Esophagus muscularis mucosa (tissue), 4 donors: ENCODE measurements around the gene ANK3. TPM values are rescaled to one million over a fixed set of nuclear protein-coding genes. Genes with fewer than 3 reads are reported as not detected.
"Not testable (repeated sequence)": the region's sequence is repeated elsewhere in the genome, so short reads cannot be mapped to it uniquely, and the experiment has no call there.

Experiments used
- DNase-seq: peaks from one replicate; pipeline ENCODE4 v3.0.0-alpha.2; 2017; ENCODE audit errors: extremely low spot score
- H3K27ac ChIP-seq, 4 donors: fragments of 200-600 bp; sonication (generic); replicated peaks in 1 of 4; 1 replicate in 3 of 4; 2 replicates in 1 of 4; pipeline ENCODE4 v1.5.1; 2016 to 2019; ENCODE audit warnings: mild to moderate bottlenecking in 1 of 4
- H3K27me3 ChIP-seq, 4 donors: fragments of 200-600 bp; sonication (generic); one replicate each; pipeline versions ENCODE4 v1.5.1 to v1.6.0; 2016 to 2019
- H3K36me3 ChIP-seq, 4 donors: fragments of 200-600 bp; sonication (generic); one replicate each; pipeline ENCODE4 v1.5.1; 2016 to 2019
- H3K4me1 ChIP-seq, 4 donors: fragments of 200-600 bp; sonication (generic); one replicate each; pipeline ENCODE4 v1.5.1; 2016 to 2019
- H3K4me3 ChIP-seq, 4 donors: fragments of 200-600 bp; sonication (generic); 1 replicate in 2 of 4; 2 replicates in 2 of 4; pipeline ENCODE4 v1.5.1; 2016 to 2019; ENCODE audit warnings: mild to moderate bottlenecking in 4 of 4, moderate library complexity in 1 of 4
- H3K9me3 ChIP-seq, 4 donors: fragments of 200-600 bp; sonication (generic); 1 replicate in 3 of 4; 2 replicates in 1 of 4; pipeline ENCODE4 v1.5.1; 2016 to 2019
- CTCF ChIP-seq, 3 experiments: fragments of 200-600 bp in 2 of 3; fragments of 450-650 bp in 1 of 3; sonication (generic) in 2 of 3; IDR thresholded peaks; one replicate each; pipeline ENCODE4 v1.5.1; 2017 to 2019; ENCODE audit warnings: antibody characterized with exemption in 3 of 3, mild to moderate bottlenecking in 2 of 3, moderate library complexity in 1 of 3
- EP300 ChIP-seq: sonication (generic); formaldehyde crosslinking; IDR thresholded peaks from one replicate; pipeline ENCODE4 v1.6.1; 2017; ENCODE audit warnings: antibody characterized with exemption
- POLR2A ChIP-seq: fragments of 450-650 bp; IDR thresholded peaks from one replicate; pipeline ENCODE4 v1.6.1; 2017; ENCODE audit warnings: antibody characterized with exemption, moderate library complexity, mild to moderate bottlenecking, low read depth
- POLR2AphosphoS5 ChIP-seq, 2 donors: sonication (generic); formaldehyde crosslinking; IDR thresholded peaks; one replicate each; pipeline ENCODE4 v1.6.1; 2017; ENCODE audit warnings: antibody characterized with exemption in 2 of 2
- WGBS: methylation state at CpG from one replicate; pipeline ENCODE4 v1.1.5; 2018; 5-methylcytosine and 5-hydroxymethylcytosine counted together
- intact Hi-C: fragments of 100-400 bp; cut with DNase I; formaldehyde crosslinking; loops from one replicate; pipeline ENCODE4 v1.15.1; 2023
- total RNA-seq, 4 donors: library from RNA; depleted of rRNA; stranded (reverse); fragments of >200 nt; gene quantifications; one replicate each; pipeline versions ENCODE4 v1.1.0 to v1.2.1, GENCODE V29; 2016

The ANK3 gene
- total RNA-seq, 4 donors from 2014 or later, result 25.5 to 44.9 (median 26.6) TPM

- peak overlapping the region in 1 of 4 donors; percentile 16 for H3K27ac ChIP-seq
These were observed 348.1 kb downstream of the ANK3 start for GRCh38 chr10:60041489-60042133.

GRCh38 chr10:60040014-60040662, 349.5 kb downstream of the ANK3 start:
- Histone ChIP-seq H3K36me3 (peaks cover 0 to 15% (median 0%) of the 10 kb centered on the region in 4 donors), H3K27ac (peak overlapping the region in 3 of 4 donors; percentile 7 to 47 (median 11))

More at GRCh38 chr10:60041489-60042133, 348.1 kb downstream of the ANK3 start:
- H3K4me1 ChIP-seq, result peaks cover 0 to 47% (median 43%) of the 10 kb centered on the region in 4 donors
- no peaks in the 10 kb centered on the region for H3K27me3 ChIP-seq
- peaks cover 0 to 15% (median 0%) of the 10 kb centered on the region in 4 donors for H3K36me3 ChIP-seq
- TF ChIP-seq EP300 (no peak), CTCF (IDR thresholded peaks at IDR 0.05) (no peak), POLR2A (no peak), POLR2AphosphoS5 (IDR thresholded peaks at IDR 0.05) (no peak)
- WGBS, result 71% methylated on average over 3 of the region's 3 CpGs
- intact Hi-C loops, result loop anchor here (10.0 kb wide), 1 partner anchor 177 kb away; no protein-coding TSS in a partner anchor
- no peak overlapping the region for H3K4me3 ChIP-seq
- DNase-seq, result no peak
- no peaks in the 10 kb centered on the region for H3K9me3 ChIP-seq

GRCh38 chr10:60035984-60036383, 353.7 kb downstream of the ANK3 start:
- H3K27me3 ChIP-seq, result no peaks in the 10 kb centered on the region
- no peak overlapping the region for H3K4me3 ChIP-seq
- no peaks in the 10 kb centered on the region for H3K9me3 ChIP-seq
- DNase-seq, result no peak
- 79% methylated on average over 1 of the region's 1 CpG for WGBS
- H3K36me3 ChIP-seq, result peaks cover 0 to 6% (median 0%) of the 10 kb centered on the region in 4 donors
- intact Hi-C loops, result loop anchor here (5.0 kb wide), 1 partner anchor 129 kb away; the partner anchor contains the start of gene CCDC6
- H3K27ac ChIP-seq, result no peak overlapping the region
- no peak for TF ChIP-seq POLR2A
- TF ChIP-seq CTCF (IDR thresholded peaks at IDR 0.05), result no peak
- no peak for TF ChIP-seq POLR2AphosphoS5 (IDR thresholded peaks at IDR 0.05)
- no peak for TF ChIP-seq EP300
- H3K4me1 ChIP-seq, result peaks cover 12 to 38% (median 37%) of the 10 kb centered on the region in 4 donors

More at GRCh38 chr10:60040014-60040662, 349.5 kb downstream of the ANK3 start:
- Histone ChIP-seq H3K27me3 (no peaks in the 10 kb centered on the region), H3K4me1 (peaks cover 0 to 47% (median 43%) of the 10 kb centered on the region in 4 donors), H3K9me3 (no peaks in the 10 kb centered on the region), H3K4me3 (no peak overlapping the region)
- intact Hi-C loops, result loop anchor here (10.0 kb wide), 1 partner anchor 175 kb away; no protein-coding TSS in a partner anchor
- WGBS, result 35% methylated on average over 3 of the region's 3 CpGs
- no peak for TF ChIP-seq CTCF (IDR thresholded peaks at IDR 0.05)
- no peak for TF ChIP-seq POLR2A
- no peak for TF ChIP-seq POLR2AphosphoS5 (IDR thresholded peaks at IDR 0.05)
- TF ChIP-seq EP300, result no peak
- no peak for DNase-seq

- H3K9me3 ChIP-seq, H3K27ac ChIP-seq, H3K4me3 ChIP-seq, H3K36me3 ChIP-seq, H3K27me3 ChIP-seq, DNase-seq: not testable (repeated sequence)
- 96% methylated on average over 5 of the region's 5 CpGs for WGBS
- intact Hi-C loops, result loop anchor here (5.0 kb wide), 1 partner anchor 128 kb away; the partner anchor contains the start of gene CCDC6
- peaks cover 12 to 38% (median 37%) of the 10 kb centered on the region in 4 donors for H3K4me1 ChIP-seq
These were observed 354.3 kb downstream of the ANK3 start for GRCh38 chr10:60035375-60035774.

- intact Hi-C loops, result no loop called here
- Histone ChIP-seq H3K27me3 (no peaks in the 10 kb centered on the region), H3K9me3 (no peaks in the 10 kb centered on the region), H3K36me3 (no peaks in the 10 kb centered on the region), H3K27ac (peak overlapping the region in 2 of 4 donors; percentile 58 to 66), H3K4me1 (peaks cover 12 to 34% (median 31%) of the 10 kb centered on the region in 4 donors), H3K4me3 (no peak overlapping the region)
- TF ChIP-seq CTCF (IDR thresholded peaks at IDR 0.05), result peak; percentile 31 to 47 (median 36)
- no peak for TF ChIP-seq POLR2A
- TF ChIP-seq EP300, result no peak
- no peak for TF ChIP-seq POLR2AphosphoS5 (IDR thresholded peaks at IDR 0.05)
- no peak for DNase-seq
- 30% methylated on average over 1 of the region's 1 CpG for WGBS
These were observed 357.0 kb downstream of the ANK3 start for GRCh38 chr10:60032723-60033122.
